Measurements from ENCODE around the gene LTF. TPM values are rescaled to one million over a fixed set of nuclear protein-coding genes. Genes with fewer than 3 reads are reported as not detected.

Gene LTF
- total and polyA plus RNA-seq, 2 of the 13 experiments (the other 11 are each of a cell fraction or from before 2014, with no cell fraction given), result not detected

GRCh38 chr3:46466871-46467403, 2.2 kb upstream of the LTF start (continued):
- no peak for TF ChIP-seq SKIL (CRISPR knock-in tag; IDR thresholded peaks at IDR 0.05; ENCODE audit: borderline replicate concordance)

GRCh38 chr3:46466273-46466672, 1.6 kb upstream of the LTF start:
- Histone ChIP-seq H3K79me2 (ENCODE audit: insufficient read depth, low read length) (no peaks in the 10 kb centered on the region), H3K9ac (ENCODE audit: insufficient read depth, low read depth, low read length) (no peak overlapping the region), H3K4me1 (ENCODE audit: insufficient read depth, low read length) (no peaks in the 10 kb centered on the region), H3K27ac (ENCODE audit: extremely low read length, insufficient read depth, low read length) (no peak overlapping the region), H3K4me3 (replicated peaks in 1 of 3; ENCODE audit: insufficient read depth in 1 of 3, low read depth in 2 of 3, low read length in 3 of 3) (no peak overlapping the region), H3K4me2 (ENCODE audit: low read depth, low read length) (no peak overlapping the region), H3K36me3 (replicated peaks in 1 of 2; ENCODE audit: control insufficient read depth in 1 of 2, insufficient read depth in 2 of 2, low read length in 2 of 2) (no peaks in the 10 kb centered on the region), H2AFZ (ENCODE audit: low read length) (no peak overlapping the region), H3K27me3 (ENCODE audit: control insufficient read depth in 1 of 2, insufficient read depth in 2 of 2, low read length in 2 of 2) (peaks cover 2 to 3% of the 10 kb centered on the region in 2 experiments; a peak in 2 of 5 replicates), H3K9me3 (ENCODE audit: low read length) (0 out of 2 replicates have a peak, but pooled peaks cover 2% of the 10 kb centered on the region), H4K20me1 (ENCODE audit: insufficient read depth, low read length) (no peaks in the 10 kb centered on the region)
- intact Hi-C loops (cut with micrococcal nuclease; ENCODE audit: unreplicated experiment), result no loop called here
- ChIA-PET POLR2A (no interaction called here), CTCF (ENCODE audit: low intra/inter-chr PET ratio, low total read pairs) (no interaction called here)
- DNase-seq (ENCODE audit: low spot score) (no peak), ATAC-seq (no peak), FAIRE-seq (no peak)
- BruUV-seq (replicated peaks), result no TSS peak
- in situ Hi-C loops (cut with HindIII; ENCODE audit: extremely low pct_ligation_motif_present, low pct_unique_long_range_greater_than_20kb), result no loop called here
- TF ChIP-seq ZNF572 (CRISPR knock-in tag; IDR thresholded peaks at IDR 0.05) (no peak), ARHGAP35 (CRISPR knock-in tag; IDR thresholded peaks at IDR 0.05; ENCODE audit: borderline replicate concordance) (no peak), IKZF5 (CRISPR knock-in tag; IDR thresholded peaks at IDR 0.05) (no peak), NFE2 (CRISPR knock-in tag; IDR thresholded peaks at IDR 0.05) (no peak), PRDM15 (CRISPR knock-in tag; IDR thresholded peaks at IDR 0.05) (no peak), ETS1 (CRISPR knock-in tag; IDR thresholded peaks at IDR 0.05) (no peak), ELK4 (CRISPR knock-in tag; IDR thresholded peaks at IDR 0.05; ENCODE audit: borderline replicate concordance) (no peak), DRAP1 (CRISPR knock-in tag; IDR thresholded peaks at IDR 0.05) (no peak)

Data from HepG2 (cell line).